K562 (cell line): Measurements from ENCODE around the gene PCDH9. TPM values are rescaled to one million over a fixed set of nuclear protein-coding genes. Genes with fewer than 3 reads are reported as not detected.

Source experiments
- ATAC-seq: fragments of 200-7000 bp; cut with Tn5 transposase; 3 replicates; pipeline ENCODE4 v1.9.1; 2020; ENCODE audit warnings: moderate library complexity
- BruUV-seq: library from RNA; stranded (reverse); fragments of 400-500 nt; replicated peaks from 2 replicates; lab custom pipeline; 2021; lab: Mats Ljungman, UMichigan
- CTCF ChIA-PET: fragments of 300-600 bp; formaldehyde crosslinking; extraction: SDS; loops from one replicate; lab custom pipeline; 2021; ENCODE audit warnings: low intra/inter-chr PET ratio; lab: Yijun Ruan, JAX
- POLR2A ChIA-PET: fragments of 300-600, 350-650 bp; sonication (Branson Sonifier 250); formaldehyde crosslinking; extraction: SDS; loops from one replicate; lab custom pipeline; 2021; ENCODE audit warnings: antibody characterized with exemption, inconsistent platforms; lab: Yijun Ruan, JAX
- DNase-seq, 4 experiments: peaks; one replicate each; pipeline versions ENCODE4 v3.0.0 to v3.0.0-alpha.2; 2011 to 2018; ENCODE audit warnings: low spot score in 3 of 4, mixed read lengths in 3 of 4; ENCODE audit errors: extremely low read depth in 1 of 4
- FAIRE-seq: peaks from 2 replicates; lab custom pipeline; 2011; peaks lifted over from hg19 to GRCh38; lab: Jason Lieb, UNC
- H2AFZ ChIP-seq: 2 replicates; pipeline ENCODE4 v1.6.0; 2011; ENCODE audit warnings: low read depth, low read length, control low read depth, inconsistent platforms
- H3K27ac ChIP-seq: fragments of 200-600 bp; 3 replicates; pipeline ENCODE4 v1.8.0; 2011; ENCODE audit warnings: low read depth, mild to moderate bottlenecking, control low read depth, inconsistent platforms, low read length, moderate library complexity, mixed read lengths; ENCODE audit errors: extremely low read depth
- H3K27me3 ChIP-seq, 2 experiments: fragments of 300-600 bp in 1 of 2; 2 replicates in 1 of 2; 3 replicates in 1 of 2; pipeline versions ENCODE4 v1.6.0 to v1.8.0; 2011; ENCODE audit warnings: inconsistent platforms in 2 of 2, low read length in 2 of 2, mild to moderate bottlenecking in 1 of 2, mixed read lengths in 1 of 2, moderate library complexity in 1 of 2; ENCODE audit not compliant: control insufficient read depth in 2 of 2, insufficient read depth in 2 of 2
- H3K36me3 ChIP-seq: fragments of 300-600 bp; 3 replicates; pipeline ENCODE4 v1.8.0; 2011; ENCODE audit warnings: mild to moderate bottlenecking, low read length, inconsistent platforms; ENCODE audit not compliant: control insufficient read depth, insufficient read depth
- H3K4me1 ChIP-seq, 2 experiments: fragments of 200-600 bp in 1 of 2; replicated peaks in 1 of 2; 2 replicates in 1 of 2; 3 replicates in 1 of 2; pipeline versions ENCODE4 v1.5.1 to v1.8.0; 2011; ENCODE audit warnings: inconsistent platforms in 2 of 2, low read length in 2 of 2, mild to moderate bottlenecking in 1 of 2, mixed read lengths in 1 of 2, moderate library complexity in 1 of 2; ENCODE audit not compliant: control insufficient read depth in 2 of 2, insufficient read depth in 2 of 2
- H3K4me2 ChIP-seq: 2 replicates; pipeline ENCODE4 v1.6.1; 2011; ENCODE audit warnings: low read length, control low read depth, inconsistent platforms, mixed read lengths; ENCODE audit not compliant: insufficient read depth
- H3K4me3 ChIP-seq: fragments of 200-600 bp; sonication (generic), shearing (Covaris generic); 2 replicates; pipeline ENCODE4 v1.5.1; 2016; ENCODE audit warnings: control low read depth, inconsistent platforms
- H3K79me2 ChIP-seq: fragments of 200-600 bp; 3 replicates; pipeline ENCODE4 v1.8.0; 2011; ENCODE audit warnings: low read length, inconsistent platforms; ENCODE audit not compliant: control insufficient read depth, insufficient read depth
- H3K9ac ChIP-seq, 2 experiments: 2 replicates each; pipeline versions ENCODE4 v1.6.0 to v1.6.1; 2011; ENCODE audit warnings: low read depth in 2 of 2, low read length in 2 of 2, control low read depth in 1 of 2, inconsistent platforms in 1 of 2, mild to moderate bottlenecking in 1 of 2, mixed read lengths in 1 of 2; ENCODE audit not compliant: insufficient read depth in 1 of 2
- H3K9me1 ChIP-seq: one replicate; pipeline ENCODE4 v1.6.0; 2011; ENCODE audit warnings: inconsistent platforms, mild to moderate bottlenecking, low read length, moderate library complexity; ENCODE audit not compliant: control insufficient read depth, insufficient read depth
- H3K9me3 ChIP-seq: replicated peaks from 2 replicates; pipeline ENCODE4 v1.5.1; 2011; ENCODE audit warnings: low read depth, low read length, inconsistent platforms; ENCODE audit not compliant: control insufficient read depth, insufficient read depth
- H4K20me1 ChIP-seq: replicated peaks from 2 replicates; pipeline ENCODE4 v1.6.1; 2011; ENCODE audit warnings: low read length, inconsistent platforms, mixed read lengths; ENCODE audit not compliant: control insufficient read depth, insufficient read depth
- HDAC8 ChIP-seq: fragments of 450-650 bp; IDR thresholded peaks from 2 replicates; pipeline ENCODE4 v1.6.1; 2016; ENCODE audit warnings: mild to moderate bottlenecking, missing genetic modification characterization, moderate library complexity, missing compliant biosample characterization
- IRF2 ChIP-seq: sonication (generic); formaldehyde crosslinking; IDR thresholded peaks from 2 replicates; pipeline ENCODE4 v1.8.1; 2022; ENCODE audit warnings: mild to moderate bottlenecking, missing genetic modification reagents
- JUNB ChIP-seq: fragments of 450-650 bp; formaldehyde crosslinking; conservative IDR thresholded peaks from 2 replicates; pipeline ENCODE4 v1.4.0; 2020; ENCODE audit warnings: mild to moderate bottlenecking
- NELFE ChIP-seq: IDR thresholded peaks from 2 replicates; pipeline ENCODE4 v1.6.1; 2011; ENCODE audit warnings: mild to moderate bottlenecking; ENCODE audit not compliant: insufficient read depth, insufficient read length
- POU5F1 ChIP-seq: fragments of 150-350 bp; IDR thresholded peaks from 2 replicates; pipeline ENCODE4 v1.6.1; 2014; ENCODE audit warnings: borderline replicate concordance, low read length, low read depth, mild to moderate bottlenecking; ENCODE audit not compliant: partially characterized antibody
- PURB ChIP-seq: sonication (generic); formaldehyde crosslinking; IDR thresholded peaks from 2 replicates; pipeline ENCODE4 v1.9.0; 2021; ENCODE audit warnings: low read depth, mild to moderate bottlenecking, missing genetic modification reagents
- ZNF507 ChIP-seq: conservative IDR thresholded peaks from 2 replicates; pipeline ENCODE4 v1.6.1; 2017; ENCODE audit warnings: missing genetic modification characterization, missing compliant biosample characterization
- ZNF584 ChIP-seq: fragments of 200-800 bp; sonication (Bioruptor generic); IDR thresholded peaks from 2 replicates; pipeline ENCODE4 v1.6.1; 2016; ENCODE audit warnings: low read depth, mild to moderate bottlenecking, missing genetic modification characterization, missing compliant biosample characterization
- WGBS: fragments of 100-300 bp; shearing (Covaris generic); methylation state at CpG from one replicate; pipeline ENCODE4 v1.1.6; 2016; ENCODE audit warnings: low coverage, mixed read lengths; ENCODE audit not compliant: insufficient coverage; ENCODE audit errors: missing lambda C conversion rate; 5-methylcytosine and 5-hydroxymethylcytosine counted together
- in situ Hi-C: fragments of 300-500 bp; cut with MboI; formaldehyde crosslinking; loops from 4 replicates; pipeline ENCODE4 v1.15.0; 2018; ENCODE audit warnings: inconsistent platforms, mixed read lengths
- intact Hi-C: fragments of 100-400 bp; cut with micrococcal nuclease; formaldehyde crosslinking; loops from 2 replicates; pipeline ENCODE4 v1.14.2; 2022
- polyA plus RNA-seq, 8 experiments: library from polyadenylated mRNA; depleted of rRNA in 4 of 8; stranded (reverse) in 5 of 8; unstranded in 3 of 8; fragments of >200 nt; fragmentation: Nextera tagmentation in 2 of 8; fragmentation: Illumina TruSeq in 1 of 8; extraction: Ambion mirVana in 2 of 8; extraction: Trizol in 1 of 8; gene quantifications; 2 replicates each; pipeline versions ENCODE4 v1.2.1 to v1.2.3, GENCODE V29; 2011 to 2014; ENCODE audit warnings: inconsistent platforms in 1 of 8, missing spikeins in 1 of 8
- total RNA-seq, 7 experiments: library from RNA; depleted of rRNA in 6 of 7; stranded (reverse); fragments of >200 nt in 6 of 7; fragmentation: Illumina TruSeq in 2 of 7; extraction: Trizol in 2 of 7; gene quantifications; 2 replicates each; pipeline versions ENCODE4 v1.2.1 to v1.2.3, GENCODE V29; 2011 to 2021; ENCODE audit warnings: low replicate concordance in 1 of 7
- TF ChIP-seq, protein P1 (sequence below): sonication (generic); formaldehyde crosslinking; IDR thresholded peaks from 2 replicates; pipeline ENCODE4 v1.8.0; 2023; ENCODE audit warnings: missing genetic modification reagents, mild to moderate bottlenecking, borderline replicate concordance
- TF ChIP-seq, protein P2 (sequence below): fragments of 450-650 bp; IDR thresholded peaks from one replicate; pipeline ENCODE4 v1.6.1; 2018; ENCODE audit warnings: mild to moderate bottlenecking, moderate library complexity; ENCODE audit not compliant: partially characterized antibody

The PCDH9 gene
- total and polyA plus RNA-seq, 9 of the 15 experiments (the other 6 are each of a cell fraction or from before 2014, with no cell fraction given): 1.1 to 6.7 (median 4.9) TPM

DNA sequence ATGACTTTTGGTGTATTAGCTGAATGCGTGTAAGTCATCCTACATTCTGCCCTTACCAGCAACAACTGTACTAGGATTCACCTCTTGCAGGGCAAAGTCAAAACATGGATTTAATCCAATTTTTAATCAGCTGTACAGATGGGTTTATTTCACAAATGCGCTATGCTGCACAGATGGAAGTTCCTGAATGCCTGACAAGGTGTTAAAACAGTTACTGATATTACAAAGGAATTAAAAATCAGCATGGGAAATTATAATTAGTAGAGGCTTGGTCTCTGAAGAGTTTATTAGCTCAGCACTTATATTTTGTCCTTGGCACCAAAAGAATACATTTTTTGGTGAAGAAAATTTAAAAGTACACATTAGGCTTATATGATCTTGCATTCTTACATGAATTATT is 448.9 kb downstream of the PCDH9 start:
- Histone ChIP-seq H3K4me1 (no peaks in the 10 kb centered on the region), H3K36me3 (no peaks in the 10 kb centered on the region), H4K20me1 (no peaks in the 10 kb centered on the region), H2AFZ (no peak overlapping the region), H3K4me2 (no peak overlapping the region), H3K4me3 (no peak overlapping the region), H3K27me3 (no peaks in the 10 kb centered on the region), H3K9ac (no peak overlapping the region), H3K9me3 (no peaks in the 10 kb centered on the region), H3K79me2 (no peaks in the 10 kb centered on the region), H3K27ac (no peak overlapping the region), H3K9me1 (no peaks in the 10 kb centered on the region)
- TF ChIP-seq IRF2 (CRISPR knock-in tag) (no peak), ZNF507 (tag) (no peak), POU5F1 (no peak), HDAC8 (tag) (no peak), PURB (CRISPR knock-in tag) (no peak), ZNF584 (CRISPR knock-in tag) (no peak), JUNB (CRISPR knock-in tag) (no peak), NELFE (no peak)
- TF ChIP-seq, protein P1, sequence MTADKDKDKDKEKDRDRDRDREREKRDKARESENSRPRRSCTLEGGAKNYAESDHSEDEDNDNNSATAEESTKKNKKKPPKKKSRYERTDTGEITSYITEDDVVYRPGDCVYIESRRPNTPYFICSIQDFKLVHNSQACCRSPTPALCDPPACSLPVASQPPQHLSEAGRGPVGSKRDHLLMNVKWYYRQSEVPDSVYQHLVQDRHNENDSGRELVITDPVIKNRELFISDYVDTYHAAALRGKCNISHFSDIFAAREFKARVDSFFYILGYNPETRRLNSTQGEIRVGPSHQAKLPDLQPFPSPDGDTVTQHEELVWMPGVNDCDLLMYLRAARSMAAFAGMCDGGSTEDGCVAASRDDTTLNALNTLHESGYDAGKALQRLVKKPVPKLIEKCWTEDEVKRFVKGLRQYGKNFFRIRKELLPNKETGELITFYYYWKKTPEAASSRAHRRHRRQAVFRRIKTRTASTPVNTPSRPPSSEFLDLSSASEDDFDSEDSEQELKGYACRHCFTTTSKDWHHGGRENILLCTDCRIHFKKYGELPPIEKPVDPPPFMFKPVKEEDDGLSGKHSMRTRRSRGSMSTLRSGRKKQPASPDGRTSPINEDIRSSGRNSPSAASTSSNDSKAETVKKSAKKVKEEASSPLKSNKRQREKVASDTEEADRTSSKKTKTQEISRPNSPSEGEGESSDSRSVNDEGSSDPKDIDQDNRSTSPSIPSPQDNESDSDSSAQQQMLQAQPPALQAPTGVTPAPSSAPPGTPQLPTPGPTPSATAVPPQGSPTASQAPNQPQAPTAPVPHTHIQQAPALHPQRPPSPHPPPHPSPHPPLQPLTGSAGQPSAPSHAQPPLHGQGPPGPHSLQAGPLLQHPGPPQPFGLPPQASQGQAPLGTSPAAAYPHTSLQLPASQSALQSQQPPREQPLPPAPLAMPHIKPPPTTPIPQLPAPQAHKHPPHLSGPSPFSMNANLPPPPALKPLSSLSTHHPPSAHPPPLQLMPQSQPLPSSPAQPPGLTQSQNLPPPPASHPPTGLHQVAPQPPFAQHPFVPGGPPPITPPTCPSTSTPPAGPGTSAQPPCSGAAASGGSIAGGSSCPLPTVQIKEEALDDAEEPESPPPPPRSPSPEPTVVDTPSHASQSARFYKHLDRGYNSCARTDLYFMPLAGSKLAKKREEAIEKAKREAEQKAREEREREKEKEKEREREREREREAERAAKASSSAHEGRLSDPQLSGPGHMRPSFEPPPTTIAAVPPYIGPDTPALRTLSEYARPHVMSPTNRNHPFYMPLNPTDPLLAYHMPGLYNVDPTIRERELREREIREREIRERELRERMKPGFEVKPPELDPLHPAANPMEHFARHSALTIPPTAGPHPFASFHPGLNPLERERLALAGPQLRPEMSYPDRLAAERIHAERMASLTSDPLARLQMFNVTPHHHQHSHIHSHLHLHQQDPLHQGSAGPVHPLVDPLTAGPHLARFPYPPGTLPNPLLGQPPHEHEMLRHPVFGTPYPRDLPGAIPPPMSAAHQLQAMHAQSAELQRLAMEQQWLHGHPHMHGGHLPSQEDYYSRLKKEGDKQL: no peak
- TF ChIP-seq, protein P2, sequence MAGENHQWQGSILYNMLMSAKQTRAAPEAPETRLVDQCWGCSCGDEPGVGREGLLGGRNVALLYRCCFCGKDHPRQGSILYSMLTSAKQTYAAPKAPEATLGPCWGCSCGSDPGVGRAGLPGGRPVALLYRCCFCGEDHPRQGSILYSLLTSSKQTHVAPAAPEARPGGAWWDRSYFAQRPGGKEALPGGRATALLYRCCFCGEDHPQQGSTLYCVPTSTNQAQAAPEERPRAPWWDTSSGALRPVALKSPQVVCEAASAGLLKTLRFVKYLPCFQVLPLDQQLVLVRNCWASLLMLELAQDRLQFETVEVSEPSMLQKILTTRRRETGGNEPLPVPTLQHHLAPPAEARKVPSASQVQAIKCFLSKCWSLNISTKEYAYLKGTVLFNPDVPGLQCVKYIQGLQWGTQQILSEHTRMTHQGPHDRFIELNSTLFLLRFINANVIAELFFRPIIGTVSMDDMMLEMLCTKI: no peak
- DNase-seq (no peak), FAIRE-seq (no peak), ATAC-seq (no peak)
- intact Hi-C loops (no loop called here), in situ Hi-C loops (no loop called here)
- POLR2A ChIA-PET: no interaction called here
- no TSS peak for BruUV-seq
- 50% methylated on average over 2 of the region's 2 CpGs for WGBS
- CTCF ChIA-PET: no interaction called here
